ENCODE data around the gene SIPA1.

- TF ChIP-seq, protein P1, sequence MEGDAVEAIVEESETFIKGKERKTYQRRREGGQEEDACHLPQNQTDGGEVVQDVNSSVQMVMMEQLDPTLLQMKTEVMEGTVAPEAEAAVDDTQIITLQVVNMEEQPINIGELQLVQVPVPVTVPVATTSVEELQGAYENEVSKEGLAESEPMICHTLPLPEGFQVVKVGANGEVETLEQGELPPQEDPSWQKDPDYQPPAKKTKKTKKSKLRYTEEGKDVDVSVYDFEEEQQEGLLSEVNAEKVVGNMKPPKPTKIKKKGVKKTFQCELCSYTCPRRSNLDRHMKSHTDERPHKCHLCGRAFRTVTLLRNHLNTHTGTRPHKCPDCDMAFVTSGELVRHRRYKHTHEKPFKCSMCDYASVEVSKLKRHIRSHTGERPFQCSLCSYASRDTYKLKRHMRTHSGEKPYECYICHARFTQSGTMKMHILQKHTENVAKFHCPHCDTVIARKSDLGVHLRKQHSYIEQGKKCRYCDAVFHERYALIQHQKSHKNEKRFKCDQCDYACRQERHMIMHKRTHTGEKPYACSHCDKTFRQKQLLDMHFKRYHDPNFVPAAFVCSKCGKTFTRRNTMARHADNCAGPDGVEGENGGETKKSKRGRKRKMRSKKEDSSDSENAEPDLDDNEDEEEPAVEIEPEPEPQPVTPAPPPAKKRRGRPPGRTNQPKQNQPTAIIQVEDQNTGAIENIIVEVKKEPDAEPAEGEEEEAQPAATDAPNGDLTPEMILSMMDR (IDR thresholded peaks at IDR 0.05): no peak
- TF ChIP-seq POLR2AphosphoS5 (IDR thresholded peaks at IDR 0.05): no peak
- no peak for TF ChIP-seq EP300 (IDR thresholded peaks at IDR 0.05)
Observed at GRCh38 chr11:65655570-65656332, 17.9 kb downstream of the SIPA1 start.

Data from suprapubic skin (tissue), 4 donors.